Epidermal melanocyte (primary cell): Measurements from ENCODE around the gene PPP1CB.

Source experiments
- DNase-seq: peaks from one replicate; pipeline ENCODE4 v3.0.0; 2011; ENCODE audit warnings: low spot score; ENCODE audit not compliant: insufficient read length

Gene PPP1CB

GRCh38 chr2:28745225-28745624 lies 6.4 kb upstream of the PPP1CB start:
- no peak for DNase-seq

GRCh38 chr2:28745876-28746275 lies 5.8 kb upstream of the PPP1CB start:
- no peak for DNase-seq

- no peak for DNase-seq
Observed at GRCh38 chr2:28746429-28747111, 5.1 kb upstream of the PPP1CB start.

GRCh38 chr2:28747714-28748113 lies 3.9 kb upstream of the PPP1CB start:
- DNase-seq: no peak

- DNase-seq: no peak
Observed at GRCh38 chr2:28748176-28748575, 3.5 kb upstream of the PPP1CB start.

GRCh38 chr2:28748941-28749340 lies 2.7 kb upstream of the PPP1CB start:
- no peak for DNase-seq

- DNase-seq: no peak
Observed at GRCh38 chr2:28749526-28749925, 2.1 kb upstream of the PPP1CB start.

- DNase-seq: no peak
Observed at GRCh38 chr2:28750316-28751251, 1.0 kb upstream of the PPP1CB start.

GRCh38 chr2:28751956-28752630 lies 463 bp downstream of the PPP1CB start:
- DNase-seq: no peak

- no peak for DNase-seq
Observed at GRCh38 chr2:28752631-28753376, 1.2 kb downstream of the PPP1CB start.

- no peak for DNase-seq
Observed at GRCh38 chr2:28754321-28754720, 2.7 kb downstream of the PPP1CB start.

- DNase-seq: no peak
Observed at GRCh38 chr2:28755421-28755820, 3.8 kb downstream of the PPP1CB start.

- DNase-seq: no peak
Observed at GRCh38 chr2:28758459-28758858, 6.8 kb downstream of the PPP1CB start.

GRCh38 chr2:28761420-28761819 lies 9.8 kb downstream of the PPP1CB start:
- DNase-seq: no peak

GRCh38 chr2:28764909-28765711 lies 13.5 kb downstream of the PPP1CB start:
- no peak for DNase-seq

GRCh38 chr2:28766070-28766469 lies 14.4 kb downstream of the PPP1CB start:
- DNase-seq: no peak

GRCh38 chr2:28767337-28767736 lies 15.7 kb downstream of the PPP1CB start:
- no peak for DNase-seq

GRCh38 chr2:28768422-28768821 lies 16.8 kb downstream of the PPP1CB start:
- DNase-seq: no peak

- DNase-seq: no peak
Observed at GRCh38 chr2:28768952-28769351, 17.3 kb downstream of the PPP1CB start.

GRCh38 chr2:28772351-28772750 lies 20.7 kb downstream of the PPP1CB start:
- no peak for DNase-seq

- DNase-seq: no peak
Observed at GRCh38 chr2:28776471-28776870, 24.8 kb downstream of the PPP1CB start.
